SK-N-MC (cell line): ENCODE measurements around the gene ABL1.

ENCODE experiments used
- DNase-seq: peaks from one replicate; pipeline ENCODE4 v3.0.0-alpha.2; 2011; ENCODE audit warnings: low read depth, low spot score
- H3K27ac ChIP-seq: fragments of 200-600 bp; sonication (generic); 2 replicates; pipeline ENCODE4 v1.5.1; 2016; ENCODE audit warnings: mixed run types
- H3K36me3 ChIP-seq: fragments of 200-600 bp; sonication (generic); 2 replicates; pipeline ENCODE4 v1.6.1; 2017; ENCODE audit warnings: antibody characterized with exemption, low read length, mixed read lengths; ENCODE audit not compliant: insufficient read depth
- H3K4me3 ChIP-seq: fragments of 200-600 bp; sonication (generic); 2 replicates; pipeline ENCODE4 v1.5.1; 2016
- H3K9ac ChIP-seq: fragments of 200-600 bp; sonication (generic); 2 replicates; pipeline ENCODE4 v1.8.0; 2017; ENCODE audit warnings: mixed run types, mixed read lengths; ENCODE audit not compliant: insufficient read length
- H3K9me3 ChIP-seq: fragments of 200-600 bp; sonication (generic); 2 replicates; pipeline ENCODE4 v1.6.1; 2017; ENCODE audit warnings: low read depth, mild to moderate bottlenecking, antibody characterized with exemption, low read length, moderate library complexity, mixed read lengths
- EZH2 ChIP-seq: fragments of 200-600 bp; sonication (generic); IDR thresholded peaks from one replicate; pipeline ENCODE4 v1.6.1; 2017; ENCODE audit warnings: antibody characterized with exemption
- FOXP2 ChIP-seq: optimal IDR thresholded peaks from 2 replicates; pipeline ENCODE3; 2011; ENCODE audit warnings: mild to moderate bottlenecking, moderate library complexity; ENCODE audit not compliant: insufficient read depth; ENCODE audit errors: extremely low read length, control extremely low read depth
- POLR2AphosphoS5 ChIP-seq: IDR thresholded peaks from 2 replicates; pipeline ENCODE4 v1.6.1; 2012; ENCODE audit warnings: mild to moderate bottlenecking, low read depth, low read length, borderline replicate concordance

Gene ABL1

GRCh38 chr9:130934702-130935647, 99.9 kb downstream of the ABL1 start:
- Histone ChIP-seq H3K4me3 (no peak overlapping the region), H3K27ac (no peak overlapping the region), H3K9ac (no peak overlapping the region), H3K36me3 (no peaks in the 10 kb centered on the region), H3K9me3 (no peaks in the 10 kb centered on the region)
- no peak for DNase-seq
- TF ChIP-seq EZH2 (no peak), FOXP2 (no peak), POLR2AphosphoS5 (no peak)

- Histone ChIP-seq H3K9ac (no peak overlapping the region), H3K9me3 (no peaks in the 10 kb centered on the region), H3K36me3 (no peaks in the 10 kb centered on the region), H3K27ac (no peak overlapping the region), H3K4me3 (no peak overlapping the region)
- TF ChIP-seq POLR2AphosphoS5 (no peak), EZH2 (no peak), FOXP2 (no peak)
- DNase-seq, result no peak
Measured at GRCh38 chr9:130935648-130936271, 100.7 kb downstream of the ABL1 start.

GRCh38 chr9:130936285-130937117, 101.4 kb downstream of the ABL1 start:
- H3K36me3 ChIP-seq, result no peaks in the 10 kb centered on the region
- no peak for DNase-seq
- TF ChIP-seq EZH2 (no peak), FOXP2 (no peak), POLR2AphosphoS5 (no peak)
- no peak overlapping the region for H3K4me3 ChIP-seq
- no peak overlapping the region for H3K27ac ChIP-seq
- no peaks in the 10 kb centered on the region for H3K9me3 ChIP-seq
- H3K9ac ChIP-seq, result no peak overlapping the region
